KOPT-K1 (cell line): Measurements from ENCODE around the gene VPS13A.
"Not testable (repeated sequence)": the region's sequence is repeated elsewhere in the genome, so short reads cannot be mapped to it uniquely, and the experiment has no call there.

Experiments
- H3K27ac ChIP-seq: fragments of 200-600 bp; sonication (generic); 2 replicates; pipeline ENCODE4 v1.5.1; 2016; ENCODE audit warnings: antibody characterized with exemption, mild to moderate bottlenecking, low read depth, low read length; ENCODE audit not compliant: poor library complexity, severe bottlenecking
- H3K36me3 ChIP-seq: fragments of 200-600 bp; sonication (generic); 2 replicates; pipeline ENCODE4 v1.5.1; 2017; ENCODE audit warnings: antibody characterized with exemption, mild to moderate bottlenecking, low read length, moderate library complexity; ENCODE audit not compliant: insufficient read depth
- H3K9me3 ChIP-seq: fragments of 200-600 bp; sonication (generic); 2 replicates; pipeline ENCODE4 v1.5.1; 2017; ENCODE audit warnings: antibody characterized with exemption, low read length, mild to moderate bottlenecking; ENCODE audit not compliant: insufficient read depth, poor library complexity, severe bottlenecking

VPS13A gene

DNA sequence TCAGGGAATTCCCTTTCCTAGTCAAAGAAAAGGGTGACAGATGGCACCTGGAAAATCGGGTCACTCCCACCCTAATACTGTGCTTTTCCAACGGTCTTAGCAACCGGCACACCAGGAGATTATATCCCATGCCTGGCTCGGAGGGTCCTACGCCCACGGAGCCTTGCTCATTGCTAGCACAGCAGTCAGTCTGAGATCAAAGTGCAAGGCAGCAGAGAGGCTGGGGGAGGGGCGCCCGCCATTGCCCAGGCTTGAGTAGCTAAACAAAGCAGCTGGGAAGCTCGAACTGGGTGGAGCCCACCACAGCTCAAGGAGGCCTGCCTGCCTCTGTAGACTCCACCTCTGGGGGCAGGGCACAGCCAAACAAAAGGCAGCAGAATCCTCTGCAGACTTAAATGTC lies 231.2 kb downstream of the VPS13A start:
- H3K36me3 ChIP-seq: peaks cover 24% of the 10 kb centered on the region
- not testable (repeated sequence) for H3K27ac ChIP-seq, H3K9me3 ChIP-seq

DNA sequence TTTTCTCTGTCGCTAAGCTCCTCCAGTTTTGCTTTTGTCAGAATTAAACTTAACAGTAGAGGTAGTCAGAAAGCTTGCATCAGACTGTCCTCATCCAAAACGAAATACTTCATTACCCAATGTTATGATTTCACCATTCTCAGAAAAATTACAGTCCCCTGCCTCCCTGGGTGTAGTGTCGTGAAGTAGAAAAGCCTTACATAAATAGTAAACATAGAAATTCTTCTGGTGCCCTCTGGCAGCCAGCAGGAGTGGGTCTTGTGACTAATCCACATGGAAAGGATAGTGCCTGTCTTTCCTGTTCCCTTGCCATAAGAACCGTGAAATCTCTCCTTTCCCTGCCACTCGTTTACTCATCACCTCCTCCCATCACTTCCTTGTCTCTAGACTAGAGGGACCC lies 240.2 kb downstream of the VPS13A start:
- no peak overlapping the region for H3K27ac ChIP-seq
- no peaks in the 10 kb centered on the region for H3K36me3 ChIP-seq
- H3K9me3 ChIP-seq: no peaks in the 10 kb centered on the region

- H3K9me3 ChIP-seq: no peaks in the 10 kb centered on the region
- H3K27ac ChIP-seq: no peak overlapping the region
Measured at GRCh38 chr9:77418226-77418625, 240.9 kb downstream of the VPS13A start.

GRCh38 chr9:77420641-77421040 lies 243.3 kb downstream of the VPS13A start:
- H3K27ac ChIP-seq: no peak overlapping the region
- no peaks in the 10 kb centered on the region for H3K36me3 ChIP-seq
- no peaks in the 10 kb centered on the region for H3K9me3 ChIP-seq

More at GRCh38 chr9:77418226-77418625, 240.9 kb downstream of the VPS13A start:
- H3K36me3 ChIP-seq: no peaks in the 10 kb centered on the region

GRCh38 chr9:77421506-77422265 lies 244.4 kb downstream of the VPS13A start:
- Histone ChIP-seq H3K9me3 (no peaks in the 10 kb centered on the region), H3K27ac (no peak overlapping the region), H3K36me3 (no peaks in the 10 kb centered on the region)

DNA sequence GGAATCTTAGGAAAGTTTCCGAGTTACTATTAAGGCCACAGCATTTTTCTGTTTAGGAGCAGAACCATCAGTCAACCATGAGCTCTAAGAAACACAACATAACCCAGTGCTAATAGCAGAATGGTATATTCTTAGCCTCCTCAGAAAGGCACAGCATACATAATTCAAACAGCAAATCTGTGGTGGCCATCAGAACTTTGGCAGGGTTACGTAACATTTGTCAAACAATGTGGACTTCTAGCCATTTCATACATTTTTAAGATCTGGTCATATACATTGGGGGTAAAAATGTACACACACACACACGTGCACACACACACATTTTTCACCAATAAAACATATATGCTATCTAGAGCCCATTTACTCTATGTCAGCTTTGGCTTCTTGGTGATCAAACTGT lies 245.6 kb downstream of the VPS13A start:
- H3K36me3 ChIP-seq: no peaks in the 10 kb centered on the region
- no peak overlapping the region for H3K27ac ChIP-seq
- no peaks in the 10 kb centered on the region for H3K9me3 ChIP-seq

GRCh38 chr9:77423841-77424240 lies 246.5 kb downstream of the VPS13A start:
- Histone ChIP-seq H3K27ac (no peak overlapping the region), H3K36me3 (no peaks in the 10 kb centered on the region), H3K9me3 (no peaks in the 10 kb centered on the region)

DNA sequence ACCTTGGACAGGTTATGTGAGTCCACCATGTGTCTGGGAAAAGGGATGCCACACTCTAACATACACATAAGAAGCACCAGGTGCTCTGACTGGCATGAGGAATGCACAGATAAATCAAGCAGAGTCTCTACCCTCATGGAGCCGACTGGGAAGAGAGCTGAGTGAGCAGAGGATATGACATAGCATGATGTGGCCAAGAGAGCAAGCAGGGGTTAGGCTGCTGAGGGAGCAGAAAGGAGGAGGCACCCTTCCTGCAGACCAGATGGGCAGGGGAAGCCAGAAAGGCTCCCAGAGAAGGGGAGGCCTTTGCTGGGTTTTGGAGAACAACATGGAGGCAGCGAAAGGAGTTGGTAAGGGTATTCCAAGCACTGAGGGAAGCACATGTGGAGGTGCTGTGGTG lies 247.7 kb downstream of the VPS13A start:
- H3K9me3 ChIP-seq: no peaks in the 10 kb centered on the region
- H3K27ac ChIP-seq: no peak overlapping the region
- no peaks in the 10 kb centered on the region for H3K36me3 ChIP-seq

GRCh38 chr9:77426712-77427111 lies 249.4 kb downstream of the VPS13A start:
- no peaks in the 10 kb centered on the region for H3K9me3 ChIP-seq
- H3K27ac ChIP-seq: no peak overlapping the region

GRCh38 chr9:77427256-77427927 lies 250.1 kb downstream of the VPS13A start:
- Histone ChIP-seq H3K27ac (no peak overlapping the region), H3K9me3 (no peaks in the 10 kb centered on the region), H3K36me3 (no peaks in the 10 kb centered on the region)

More at GRCh38 chr9:77426712-77427111, 249.4 kb downstream of the VPS13A start:
- H3K36me3 ChIP-seq: no peaks in the 10 kb centered on the region

- Histone ChIP-seq H3K36me3 (no peaks in the 10 kb centered on the region), H3K9me3 (no peaks in the 10 kb centered on the region), H3K27ac (no peak overlapping the region)
Measured at GRCh38 chr9:77429928-77430327, 252.6 kb downstream of the VPS13A start.

GRCh38 chr9:77432053-77432452 lies 254.7 kb downstream of the VPS13A start:
- no peak overlapping the region for H3K27ac ChIP-seq
- H3K36me3 ChIP-seq: no peaks in the 10 kb centered on the region
- no peaks in the 10 kb centered on the region for H3K9me3 ChIP-seq

GRCh38 chr9:77433675-77434445 lies 256.5 kb downstream of the VPS13A start:
- no peaks in the 10 kb centered on the region for H3K9me3 ChIP-seq
- no peak overlapping the region for H3K27ac ChIP-seq
- no peaks in the 10 kb centered on the region for H3K36me3 ChIP-seq

- Histone ChIP-seq H3K9me3 (no peaks in the 10 kb centered on the region), H3K27ac (no peak overlapping the region), H3K36me3 (no peaks in the 10 kb centered on the region)
Measured at GRCh38 chr9:77435277-77435676, 257.9 kb downstream of the VPS13A start.

DNA sequence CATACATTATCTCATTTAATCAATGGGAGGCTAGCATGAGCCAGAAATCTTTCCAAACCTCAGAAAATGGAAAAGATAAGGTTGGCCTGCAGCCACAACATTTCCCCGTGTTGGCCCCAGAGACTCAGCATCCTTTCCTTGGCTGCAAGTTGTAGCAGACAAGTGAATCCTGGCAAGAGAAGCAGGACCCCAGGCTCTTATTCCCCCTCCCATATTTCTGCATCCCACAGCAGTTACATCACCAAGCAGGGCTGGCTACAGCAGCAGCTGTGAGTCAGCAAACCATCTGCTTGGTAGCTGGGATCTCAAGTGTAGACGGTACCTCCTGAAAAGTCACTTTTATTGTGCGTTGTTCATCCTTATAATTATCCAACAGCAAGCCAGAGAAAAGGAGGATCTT lies 258.4 kb downstream of the VPS13A start:
- no peaks in the 10 kb centered on the region for H3K9me3 ChIP-seq
- no peaks in the 10 kb centered on the region for H3K36me3 ChIP-seq
- no peak overlapping the region for H3K27ac ChIP-seq
